ENCODE results near the gene ACADVL.

DNA sequence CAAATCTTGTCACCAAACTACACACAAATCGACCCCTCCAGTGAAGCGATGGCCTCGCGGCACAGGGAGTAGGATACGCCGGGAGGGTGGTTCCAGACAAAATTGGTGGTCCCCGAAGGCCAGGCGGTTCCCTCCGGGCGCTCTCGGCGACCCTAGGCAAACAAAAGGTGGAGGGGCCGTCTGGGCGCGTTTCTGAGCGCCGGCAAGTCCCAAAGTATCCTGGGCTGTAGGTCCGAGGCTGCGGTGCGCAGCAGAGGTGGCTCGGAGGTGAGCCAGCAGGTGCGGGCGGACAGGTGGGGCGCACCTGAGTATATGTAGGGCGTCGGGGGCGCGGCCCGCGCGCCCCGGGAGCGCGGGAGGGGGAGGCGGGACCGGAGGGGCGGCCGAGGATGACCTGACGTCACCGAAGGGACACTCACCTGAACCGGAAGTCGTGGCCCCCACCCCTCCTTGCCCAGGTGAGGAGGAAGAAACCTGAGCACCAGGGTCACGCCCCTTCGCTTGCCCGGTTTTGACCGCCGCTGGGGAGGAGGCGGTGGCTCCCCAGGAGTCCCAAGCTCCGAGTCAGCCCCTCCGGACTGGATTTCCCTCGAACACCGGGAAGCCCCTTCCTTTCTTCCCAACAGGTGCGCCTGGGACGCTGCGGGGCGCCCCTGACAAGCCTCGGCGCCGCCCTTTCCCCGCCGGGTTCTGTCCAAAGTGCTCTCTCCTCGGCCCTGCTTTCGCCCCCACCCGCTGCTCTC, 42.6 kb downstream of the ACADVL start, which contains the start of gene CLDN7:
- TF ChIP-seq, protein P1, sequence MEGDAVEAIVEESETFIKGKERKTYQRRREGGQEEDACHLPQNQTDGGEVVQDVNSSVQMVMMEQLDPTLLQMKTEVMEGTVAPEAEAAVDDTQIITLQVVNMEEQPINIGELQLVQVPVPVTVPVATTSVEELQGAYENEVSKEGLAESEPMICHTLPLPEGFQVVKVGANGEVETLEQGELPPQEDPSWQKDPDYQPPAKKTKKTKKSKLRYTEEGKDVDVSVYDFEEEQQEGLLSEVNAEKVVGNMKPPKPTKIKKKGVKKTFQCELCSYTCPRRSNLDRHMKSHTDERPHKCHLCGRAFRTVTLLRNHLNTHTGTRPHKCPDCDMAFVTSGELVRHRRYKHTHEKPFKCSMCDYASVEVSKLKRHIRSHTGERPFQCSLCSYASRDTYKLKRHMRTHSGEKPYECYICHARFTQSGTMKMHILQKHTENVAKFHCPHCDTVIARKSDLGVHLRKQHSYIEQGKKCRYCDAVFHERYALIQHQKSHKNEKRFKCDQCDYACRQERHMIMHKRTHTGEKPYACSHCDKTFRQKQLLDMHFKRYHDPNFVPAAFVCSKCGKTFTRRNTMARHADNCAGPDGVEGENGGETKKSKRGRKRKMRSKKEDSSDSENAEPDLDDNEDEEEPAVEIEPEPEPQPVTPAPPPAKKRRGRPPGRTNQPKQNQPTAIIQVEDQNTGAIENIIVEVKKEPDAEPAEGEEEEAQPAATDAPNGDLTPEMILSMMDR (IDR thresholded peaks at IDR 0.05): no peak
- TF ChIP-seq POLR2AphosphoS5 (IDR thresholded peaks at IDR 0.05; ENCODE audit: low read depth, low read length): no peak
- TF ChIP-seq, protein P2, sequence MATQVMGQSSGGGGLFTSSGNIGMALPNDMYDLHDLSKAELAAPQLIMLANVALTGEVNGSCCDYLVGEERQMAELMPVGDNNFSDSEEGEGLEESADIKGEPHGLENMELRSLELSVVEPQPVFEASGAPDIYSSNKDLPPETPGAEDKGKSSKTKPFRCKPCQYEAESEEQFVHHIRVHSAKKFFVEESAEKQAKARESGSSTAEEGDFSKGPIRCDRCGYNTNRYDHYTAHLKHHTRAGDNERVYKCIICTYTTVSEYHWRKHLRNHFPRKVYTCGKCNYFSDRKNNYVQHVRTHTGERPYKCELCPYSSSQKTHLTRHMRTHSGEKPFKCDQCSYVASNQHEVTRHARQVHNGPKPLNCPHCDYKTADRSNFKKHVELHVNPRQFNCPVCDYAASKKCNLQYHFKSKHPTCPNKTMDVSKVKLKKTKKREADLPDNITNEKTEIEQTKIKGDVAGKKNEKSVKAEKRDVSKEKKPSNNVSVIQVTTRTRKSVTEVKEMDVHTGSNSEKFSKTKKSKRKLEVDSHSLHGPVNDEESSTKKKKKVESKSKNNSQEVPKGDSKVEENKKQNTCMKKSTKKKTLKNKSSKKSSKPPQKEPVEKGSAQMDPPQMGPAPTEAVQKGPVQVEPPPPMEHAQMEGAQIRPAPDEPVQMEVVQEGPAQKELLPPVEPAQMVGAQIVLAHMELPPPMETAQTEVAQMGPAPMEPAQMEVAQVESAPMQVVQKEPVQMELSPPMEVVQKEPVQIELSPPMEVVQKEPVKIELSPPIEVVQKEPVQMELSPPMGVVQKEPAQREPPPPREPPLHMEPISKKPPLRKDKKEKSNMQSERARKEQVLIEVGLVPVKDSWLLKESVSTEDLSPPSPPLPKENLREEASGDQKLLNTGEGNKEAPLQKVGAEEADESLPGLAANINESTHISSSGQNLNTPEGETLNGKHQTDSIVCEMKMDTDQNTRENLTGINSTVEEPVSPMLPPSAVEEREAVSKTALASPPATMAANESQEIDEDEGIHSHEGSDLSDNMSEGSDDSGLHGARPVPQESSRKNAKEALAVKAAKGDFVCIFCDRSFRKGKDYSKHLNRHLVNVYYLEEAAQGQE (IDR thresholded peaks at IDR 0.05; ENCODE audit: insufficient read depth in 1 of 2, low read depth in 2 of 2, low read length in 1 of 2): no peak
